ENCODE measurements around the gene OBP2A. TPM values are rescaled to one million over a fixed set of nuclear protein-coding genes. Genes with fewer than 3 reads are reported as not detected.

The OBP2A gene
- total RNA-seq, 1 experiment from 2014 or later, result not detected

GRCh38 chr9:135522931-135523330, 23.0 kb upstream of the OBP2A start:
- no peaks in the 10 kb centered on the region for H3K36me3 Mint-ChIP-seq (ENCODE audit: insufficient read depth, unreplicated experiment)
- CTCF ChIA-PET, result no interaction called here
- H3K4me3 Mint-ChIP-seq (ENCODE audit: low read depth, unreplicated experiment), result no peak overlapping the region
- no TSS peak for BruUV-seq (replicated peaks)
- H3K9me3 Mint-ChIP-seq (ENCODE audit: low read depth, unreplicated experiment), result no peaks in the 10 kb centered on the region
- no peaks in the 10 kb centered on the region for H3K4me1 Mint-ChIP-seq (ENCODE audit: low read depth, unreplicated experiment)
- TF ChIP-seq, protein P1, sequence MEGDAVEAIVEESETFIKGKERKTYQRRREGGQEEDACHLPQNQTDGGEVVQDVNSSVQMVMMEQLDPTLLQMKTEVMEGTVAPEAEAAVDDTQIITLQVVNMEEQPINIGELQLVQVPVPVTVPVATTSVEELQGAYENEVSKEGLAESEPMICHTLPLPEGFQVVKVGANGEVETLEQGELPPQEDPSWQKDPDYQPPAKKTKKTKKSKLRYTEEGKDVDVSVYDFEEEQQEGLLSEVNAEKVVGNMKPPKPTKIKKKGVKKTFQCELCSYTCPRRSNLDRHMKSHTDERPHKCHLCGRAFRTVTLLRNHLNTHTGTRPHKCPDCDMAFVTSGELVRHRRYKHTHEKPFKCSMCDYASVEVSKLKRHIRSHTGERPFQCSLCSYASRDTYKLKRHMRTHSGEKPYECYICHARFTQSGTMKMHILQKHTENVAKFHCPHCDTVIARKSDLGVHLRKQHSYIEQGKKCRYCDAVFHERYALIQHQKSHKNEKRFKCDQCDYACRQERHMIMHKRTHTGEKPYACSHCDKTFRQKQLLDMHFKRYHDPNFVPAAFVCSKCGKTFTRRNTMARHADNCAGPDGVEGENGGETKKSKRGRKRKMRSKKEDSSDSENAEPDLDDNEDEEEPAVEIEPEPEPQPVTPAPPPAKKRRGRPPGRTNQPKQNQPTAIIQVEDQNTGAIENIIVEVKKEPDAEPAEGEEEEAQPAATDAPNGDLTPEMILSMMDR (IDR thresholded peaks at IDR 0.05; ENCODE audit: unreplicated experiment), result no peak
- DNase-seq, result no peak
- intact Hi-C loops (cut with micrococcal nuclease; ENCODE audit: unreplicated experiment), result no loop called here
- H3K27me3 Mint-ChIP-seq (ENCODE audit: unreplicated experiment), result peaks cover 33% of the 10 kb centered on the region
- no peak overlapping the region for H3K27ac Mint-ChIP-seq (ENCODE audit: unreplicated experiment)

DNA sequence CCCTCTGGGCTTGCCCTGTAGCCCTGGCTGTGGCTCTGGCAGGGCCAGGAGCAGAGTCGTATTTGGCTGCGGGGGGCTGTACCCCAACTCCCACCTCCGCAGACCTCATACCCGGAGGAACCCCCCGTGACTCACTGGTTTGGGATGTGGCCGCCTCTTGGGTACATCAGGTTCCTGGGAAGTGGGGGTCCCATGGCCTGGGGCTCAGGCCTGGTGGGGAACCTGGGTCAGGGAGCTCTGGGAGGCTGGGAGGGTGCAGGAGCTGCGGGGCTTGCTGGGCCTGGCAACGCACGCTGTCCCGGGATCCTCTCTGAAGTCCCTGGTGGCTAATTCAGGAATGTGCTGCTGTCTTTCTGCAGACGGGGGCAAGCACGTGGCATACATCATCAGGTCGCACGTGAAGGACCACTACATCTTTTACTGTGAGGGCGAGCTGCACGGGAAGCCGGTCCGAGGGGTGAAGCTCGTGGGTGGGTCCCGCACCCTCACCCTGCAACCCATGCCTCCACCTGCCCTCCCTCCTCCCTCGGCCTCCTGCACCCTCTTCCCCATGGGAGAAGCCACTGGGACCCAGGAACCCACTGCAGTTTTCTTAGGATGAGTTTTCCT, 22.3 kb upstream of the OBP2A start:
- TF ChIP-seq, protein P1 (IDR thresholded peaks at IDR 0.05; ENCODE audit: unreplicated experiment), result no peak
- no peaks in the 10 kb centered on the region for H3K36me3 Mint-ChIP-seq (ENCODE audit: insufficient read depth, unreplicated experiment)
- no peak overlapping the region for H3K27ac Mint-ChIP-seq (ENCODE audit: unreplicated experiment)
- CTCF ChIA-PET, result no interaction called here
- no peaks in the 10 kb centered on the region for H3K4me1 Mint-ChIP-seq (ENCODE audit: low read depth, unreplicated experiment)
- BruUV-seq (replicated peaks), result no TSS peak
- H3K27me3 Mint-ChIP-seq (ENCODE audit: unreplicated experiment), result peaks cover 28% of the 10 kb centered on the region
- H3K4me3 Mint-ChIP-seq (ENCODE audit: low read depth, unreplicated experiment), result no peak overlapping the region
- H3K9me3 Mint-ChIP-seq (ENCODE audit: low read depth, unreplicated experiment), result no peaks in the 10 kb centered on the region
- intact Hi-C loops (cut with micrococcal nuclease; ENCODE audit: unreplicated experiment), result no loop called here
- no peak for DNase-seq

GRCh38 chr9:135524130-135524861, 21.6 kb upstream of the OBP2A start:
- H3K36me3 Mint-ChIP-seq (ENCODE audit: insufficient read depth, unreplicated experiment), result no peaks in the 10 kb centered on the region
- no peaks in the 10 kb centered on the region for H3K9me3 Mint-ChIP-seq (ENCODE audit: low read depth, unreplicated experiment)
- no peak overlapping the region for H3K27ac Mint-ChIP-seq (ENCODE audit: unreplicated experiment)
- no peaks in the 10 kb centered on the region for H3K4me1 Mint-ChIP-seq (ENCODE audit: low read depth, unreplicated experiment)
- no peak overlapping the region for H3K4me3 Mint-ChIP-seq (ENCODE audit: low read depth, unreplicated experiment)
- CTCF ChIA-PET, result no interaction called here
- intact Hi-C loops (cut with micrococcal nuclease; ENCODE audit: unreplicated experiment), result no loop called here
- H3K27me3 Mint-ChIP-seq (ENCODE audit: unreplicated experiment), result peaks cover 28% of the 10 kb centered on the region
- TF ChIP-seq, protein P1 (IDR thresholded peaks at IDR 0.05; ENCODE audit: unreplicated experiment), result no peak
- BruUV-seq (replicated peaks), result no TSS peak
- DNase-seq, result no peak

- Mint-ChIP-seq H3K27ac (ENCODE audit: unreplicated experiment) (no peak overlapping the region), H3K9me3 (ENCODE audit: low read depth, unreplicated experiment) (no peaks in the 10 kb centered on the region), H3K36me3 (ENCODE audit: insufficient read depth, unreplicated experiment) (no peaks in the 10 kb centered on the region), H3K4me1 (ENCODE audit: low read depth, unreplicated experiment) (no peaks in the 10 kb centered on the region), H3K4me3 (ENCODE audit: low read depth, unreplicated experiment) (no peak overlapping the region), H3K27me3 (ENCODE audit: unreplicated experiment) (peaks cover 28% of the 10 kb centered on the region)
- CTCF ChIA-PET, result interaction anchor here (0.7 kb wide), 1 partner anchor 84 kb away, joined by 4 read pairs; no protein-coding TSS in a partner anchor
- TF ChIP-seq, protein P1 (IDR thresholded peaks at IDR 0.05; ENCODE audit: unreplicated experiment), result no peak
- BruUV-seq (replicated peaks), result no TSS peak
- no peak for DNase-seq
- intact Hi-C loops (cut with micrococcal nuclease; ENCODE audit: unreplicated experiment), result no loop called here
These were observed 20.5 kb upstream of the OBP2A start for GRCh38 chr9:135525241-135526088.
